ENCODE measurements around the gene SPO11.

- peak in 2 of 6 experiments; percentile 16 to 27 for TF ChIP-seq CTCF (IDR thresholded peaks at IDR 0.05)
- no peak for TF ChIP-seq POLR2A (IDR thresholded peaks at IDR 0.05)
Observed at GRCh38 chr20:57329608-57330221, at the start of gene SPO11.
